H9 (cell line): Measurements from ENCODE around the gene DNMBP. TPM values are rescaled to one million over a fixed set of nuclear protein-coding genes. Genes with fewer than 3 reads are reported as not detected.

ENCODE experiments used
- DNase-seq: peaks from one replicate; pipeline ENCODE4 v3.0.0-alpha.2; 2017
- H2AFZ ChIP-seq: one replicate; pipeline ENCODE4 v1.6.1; 2013; ENCODE audit warnings: mild to moderate bottlenecking, low read length, control low read depth, moderate library complexity
- H2AK5ac ChIP-seq: 2 replicates; pipeline ENCODE4 v1.6.1; 2013; ENCODE audit warnings: low read length, control low read depth, mixed read lengths; ENCODE audit not compliant: insufficient read length
- H2BK120ac ChIP-seq: one replicate; pipeline ENCODE4 v1.6.1; 2013; ENCODE audit warnings: low read depth, mild to moderate bottlenecking, low read length, control low read depth, inconsistent platforms; ENCODE audit not compliant: poor library complexity, severe bottlenecking
- H2BK12ac ChIP-seq: 2 replicates; pipeline ENCODE4 v1.6.1; 2013; ENCODE audit warnings: low read length, control low read depth, mixed read lengths, low read depth; ENCODE audit not compliant: insufficient read length
- H2BK15ac ChIP-seq: 2 replicates; pipeline ENCODE4 v1.6.1; 2013; ENCODE audit warnings: low read depth, low read length, control low read depth
- H2BK20ac ChIP-seq: one replicate; pipeline ENCODE4 v1.6.1; 2013; ENCODE audit warnings: low read depth, mild to moderate bottlenecking, low read length, control low read depth, inconsistent platforms; ENCODE audit not compliant: poor library complexity, severe bottlenecking
- H2BK5ac ChIP-seq: 2 replicates; pipeline ENCODE4 v1.6.1; 2013; ENCODE audit warnings: low read length, control low read depth, mixed read lengths; ENCODE audit not compliant: insufficient read length
- H3K14ac ChIP-seq: 2 replicates; pipeline ENCODE4 v1.6.1; 2013; ENCODE audit warnings: low read length, control low read depth; ENCODE audit not compliant: insufficient read depth
- H3K18ac ChIP-seq: 2 replicates; pipeline ENCODE4 v1.6.1; 2013; ENCODE audit warnings: low read depth, mild to moderate bottlenecking, mixed read lengths, low read length, control low read depth; ENCODE audit not compliant: insufficient read length
- H3K23ac ChIP-seq: 2 replicates; pipeline ENCODE4 v1.6.1; 2013; ENCODE audit warnings: low read length, control low read depth, mixed read lengths, low read depth; ENCODE audit not compliant: insufficient read length
- H3K23me2 ChIP-seq: 2 replicates; pipeline ENCODE4 v1.6.1; 2013; ENCODE audit warnings: low read depth, mild to moderate bottlenecking, mixed read lengths, low read length, control low read depth; ENCODE audit not compliant: insufficient read length, poor library complexity, severe bottlenecking
- H3K27ac ChIP-seq: 2 replicates; pipeline ENCODE4 v1.5.1; 2013; ENCODE audit warnings: low read length, control low read depth, mixed read lengths, low read depth; ENCODE audit not compliant: insufficient read length
- H3K27me3 ChIP-seq: 2 replicates; pipeline ENCODE4 v1.6.1; 2013; ENCODE audit warnings: low read length, control low read depth, inconsistent platforms; ENCODE audit not compliant: insufficient read depth
- H3K4ac ChIP-seq: 2 replicates; pipeline ENCODE4 v1.6.1; 2013; ENCODE audit warnings: low read depth, mild to moderate bottlenecking, control low read depth, inconsistent platforms, low read length, moderate library complexity
- H3K4me1 ChIP-seq: 2 replicates; pipeline ENCODE4 v1.6.1; 2013; ENCODE audit warnings: low read length, control low read depth, inconsistent platforms; ENCODE audit not compliant: insufficient read depth
- H3K4me2 ChIP-seq: 2 replicates; pipeline ENCODE4 v1.6.1; 2013; ENCODE audit warnings: low read length, control low read depth, mixed read lengths; ENCODE audit not compliant: insufficient read length, insufficient read depth
- H3K56ac ChIP-seq: 2 replicates; pipeline ENCODE4 v1.6.1; 2013; ENCODE audit warnings: low read depth, mild to moderate bottlenecking, mixed read lengths, low read length, control low read depth; ENCODE audit not compliant: insufficient read length
- H3K79me1 ChIP-seq: 2 replicates; pipeline ENCODE4 v1.6.1; 2013; ENCODE audit warnings: low read depth, mild to moderate bottlenecking, moderate library complexity, low read length, control low read depth, inconsistent platforms; ENCODE audit not compliant: insufficient read depth, poor library complexity, severe bottlenecking
- H3K79me2 ChIP-seq: 2 replicates; pipeline ENCODE4 v1.6.1; 2013; ENCODE audit warnings: low read length, control low read depth, inconsistent platforms; ENCODE audit not compliant: insufficient read depth
- H3K9ac ChIP-seq: 2 replicates; pipeline ENCODE4 v1.6.1; 2013; ENCODE audit warnings: low read length, control low read depth, mixed read lengths; ENCODE audit not compliant: insufficient read length; ENCODE audit errors: extremely low read depth
- H3K9me3 ChIP-seq: one replicate; pipeline ENCODE4 v1.6.1; 2013; ENCODE audit warnings: low read depth, low read length, inconsistent platforms; ENCODE audit not compliant: control insufficient read depth
- H3T11ph ChIP-seq: one replicate; pipeline ENCODE4 v1.6.1; 2013; ENCODE audit warnings: mild to moderate bottlenecking, low read length, control low read depth, inconsistent platforms
- H4K20me1 ChIP-seq: one replicate; pipeline ENCODE4 v1.6.1; 2013; ENCODE audit not compliant: control insufficient read depth, insufficient read length, insufficient read depth
- H4K5ac ChIP-seq: 2 replicates; pipeline ENCODE4 v1.6.1; 2013; ENCODE audit warnings: low read depth, mild to moderate bottlenecking, mixed read lengths, low read length, control low read depth; ENCODE audit not compliant: insufficient read length
- H4K8ac ChIP-seq: replicated peaks from 2 replicates; pipeline ENCODE4 v1.6.1; 2013; ENCODE audit warnings: low read length, control low read depth, mixed read lengths, low read depth; ENCODE audit not compliant: insufficient read length
- H4K91ac ChIP-seq: 2 replicates; pipeline ENCODE4 v1.6.1; 2013; ENCODE audit warnings: low read depth, mild to moderate bottlenecking, moderate library complexity, mixed read lengths, low read length, control low read depth; ENCODE audit not compliant: insufficient read length
- H3K27ac Mint-ChIP-seq, 3 experiments: 2 replicates in 2 of 3; 3 replicates in 1 of 3; pipeline ENCODE4 v1.8.0; 2020 to 2021; ENCODE audit warnings: mixed read lengths in 3 of 3, mild to moderate bottlenecking in 1 of 3, moderate library complexity in 1 of 3
- H3K27me3 Mint-ChIP-seq: 2 replicates; pipeline ENCODE4 v1.8.0; 2021; ENCODE audit warnings: low read depth, mild to moderate bottlenecking, moderate library complexity, mixed read lengths
- H3K36me3 Mint-ChIP-seq, 3 experiments: 2 replicates in 2 of 3; 3 replicates in 1 of 3; pipeline ENCODE4 v1.8.0; 2020 to 2021; ENCODE audit warnings: low read depth in 3 of 3, mixed read lengths in 3 of 3; ENCODE audit not compliant: insufficient read depth in 1 of 3
- H3K4me1 Mint-ChIP-seq, 2 experiments: 2 replicates each; pipeline ENCODE4 v1.8.0; 2020; ENCODE audit warnings: mixed read lengths in 2 of 2
- H3K4me3 Mint-ChIP-seq, 2 experiments: 2 replicates in 1 of 2; 3 replicates in 1 of 2; pipeline ENCODE4 v1.8.0; 2020 to 2021; ENCODE audit warnings: mild to moderate bottlenecking in 2 of 2, mixed read lengths in 2 of 2, moderate library complexity in 1 of 2
- H3K9me3 Mint-ChIP-seq, 2 experiments: 2 replicates in 1 of 2; 3 replicates in 1 of 2; pipeline ENCODE4 v1.8.0; 2020; ENCODE audit warnings: mild to moderate bottlenecking in 2 of 2, mixed read lengths in 2 of 2, moderate library complexity in 1 of 2
- WGBS: extraction: QIAGEN DNeasy Blood & Tissue Kit; methylation state at CpG from one replicate; pipeline ENCODE4 v1.1.7; 2013; ENCODE audit warnings: missing lambda C conversion rate, low lambda C conversion rate, mixed read lengths; ENCODE audit not compliant: insufficient read length; ENCODE audit errors: extremely low coverage; 5-methylcytosine and 5-hydroxymethylcytosine counted together
- total RNA-seq: library from RNA; stranded (reverse); gene quantifications from 2 replicates; pipeline ENCODE4 v1.2.1, GENCODE V29; 2021
- TF ChIP-seq, protein P1 (sequence below): fragments of 200-600 bp; sonication (generic); conservative IDR thresholded peaks from 3 replicates; pipeline ENCODE4 v1.8.0; 2021; ENCODE audit warnings: antibody characterized with exemption, mild to moderate bottlenecking

Gene DNMBP
- total RNA-seq, 1 experiment from 2014 or later: 25.6 TPM

DNA sequence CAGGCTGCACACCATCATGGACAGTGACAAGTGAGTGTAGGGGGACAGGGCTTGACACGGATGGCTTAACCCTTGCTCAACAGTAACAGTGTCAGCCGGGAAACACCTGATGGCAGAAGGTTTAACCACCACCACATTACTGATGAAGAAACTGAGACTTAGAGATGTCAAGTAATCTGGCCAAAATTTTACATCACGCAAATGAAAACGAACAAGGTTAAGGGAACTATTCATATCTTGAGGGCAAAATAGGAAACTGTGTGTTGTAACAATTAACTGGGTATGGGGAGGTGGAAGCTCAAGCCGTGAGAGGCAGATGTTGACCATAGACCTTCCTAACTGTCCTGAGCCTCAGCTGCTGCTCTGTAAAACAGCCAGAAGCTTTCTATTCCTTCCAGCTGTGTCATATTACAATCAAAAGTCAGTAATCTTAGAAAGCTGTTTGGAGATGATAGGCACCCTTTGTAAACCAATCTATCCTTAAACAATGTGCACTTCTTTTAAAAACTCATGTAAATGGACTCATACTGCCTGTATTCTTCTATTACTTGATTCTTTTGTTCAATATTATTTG is 158.9 kb downstream of the DNMBP start:
- Histone ChIP-seq H3K4me1 (peaks cover 13% of the 10 kb centered on the region), H2AFZ (no peak overlapping the region)

More for the DNA sequence above, 158.9 kb downstream of the DNMBP start:
- peak overlapping the region in 1 of 2 experiments; percentile 9; a peak in 1 of 5 replicates for H3K4me3 Mint-ChIP-seq
- H3K9me3 Mint-ChIP-seq: no peaks in the 10 kb centered on the region
- no peaks in the 10 kb centered on the region for H4K20me1 ChIP-seq
- TF ChIP-seq, protein P1, sequence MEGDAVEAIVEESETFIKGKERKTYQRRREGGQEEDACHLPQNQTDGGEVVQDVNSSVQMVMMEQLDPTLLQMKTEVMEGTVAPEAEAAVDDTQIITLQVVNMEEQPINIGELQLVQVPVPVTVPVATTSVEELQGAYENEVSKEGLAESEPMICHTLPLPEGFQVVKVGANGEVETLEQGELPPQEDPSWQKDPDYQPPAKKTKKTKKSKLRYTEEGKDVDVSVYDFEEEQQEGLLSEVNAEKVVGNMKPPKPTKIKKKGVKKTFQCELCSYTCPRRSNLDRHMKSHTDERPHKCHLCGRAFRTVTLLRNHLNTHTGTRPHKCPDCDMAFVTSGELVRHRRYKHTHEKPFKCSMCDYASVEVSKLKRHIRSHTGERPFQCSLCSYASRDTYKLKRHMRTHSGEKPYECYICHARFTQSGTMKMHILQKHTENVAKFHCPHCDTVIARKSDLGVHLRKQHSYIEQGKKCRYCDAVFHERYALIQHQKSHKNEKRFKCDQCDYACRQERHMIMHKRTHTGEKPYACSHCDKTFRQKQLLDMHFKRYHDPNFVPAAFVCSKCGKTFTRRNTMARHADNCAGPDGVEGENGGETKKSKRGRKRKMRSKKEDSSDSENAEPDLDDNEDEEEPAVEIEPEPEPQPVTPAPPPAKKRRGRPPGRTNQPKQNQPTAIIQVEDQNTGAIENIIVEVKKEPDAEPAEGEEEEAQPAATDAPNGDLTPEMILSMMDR: no peak
- H3K36me3 Mint-ChIP-seq: no peaks in the 10 kb centered on the region
- DNase-seq: no peak
- H2BK15ac ChIP-seq: no peak overlapping the region
- no peak overlapping the region for H4K8ac ChIP-seq
- peak overlapping the region; percentile 1 for H3K27ac ChIP-seq
- peak overlapping the region; percentile 1 for H2AK5ac ChIP-seq
- H2BK120ac ChIP-seq: peak overlapping the region; percentile 92
- peaks cover 53 to 56% of the 10 kb centered on the region in 2 experiments for H3K4me1 Mint-ChIP-seq
- H2BK12ac ChIP-seq: no peak overlapping the region
- H3K9me3 ChIP-seq: no peaks in the 10 kb centered on the region
- peak overlapping the region; percentile 84 for H3K18ac ChIP-seq
- H3K27ac Mint-ChIP-seq: peak overlapping the region; percentile 97
- H4K91ac ChIP-seq: peak overlapping the region; percentile 5
- no peak overlapping the region for H2BK5ac ChIP-seq
- H3K79me1 ChIP-seq: no peaks in the 10 kb centered on the region
- H3K23me2 ChIP-seq: no peaks in the 10 kb centered on the region
- H3K79me2 ChIP-seq: no peaks in the 10 kb centered on the region
- H4K5ac ChIP-seq: peak overlapping the region; percentile 2
- no peak overlapping the region for H3K4me2 ChIP-seq
- no peak overlapping the region; the same call in 1 of the 2 replicates for H3K4ac ChIP-seq
- no peak overlapping the region for H3K23ac ChIP-seq
- H3K14ac ChIP-seq: peak overlapping the region; percentile 90
- no peak overlapping the region for H3K9ac ChIP-seq
- no peak overlapping the region for H3K56ac ChIP-seq
- peaks cover 5% of the 10 kb centered on the region; the same call in 1 of the 2 replicates for H3K27me3 Mint-ChIP-seq
- H3K27me3 ChIP-seq: no peaks in the 10 kb centered on the region; the same call in 1 of the 2 replicates
- WGBS: no CpG with 5 or more reads among the region's 5 CpGs
- H3T11ph ChIP-seq: peak overlapping the region; percentile 67
- no peak overlapping the region for H2BK20ac ChIP-seq
